ENCODE results near the gene MINDY3. TPM values are rescaled to one million over a fixed set of nuclear protein-coding genes. Genes with fewer than 3 reads are reported as not detected.

The MINDY3 gene
- total RNA-seq: 10 to 100 TPM; 19.6 to 38.6 (median 24.2) TPM

- DNase-seq (ENCODE audit: low spot score) (peak; percentile 46), ATAC-seq (ENCODE audit: low FRiP score) (peak; percentile 89)
- no peak for TF ChIP-seq CTCF (IDR thresholded peaks at IDR 0.05)
These were observed at the start of gene MINDY3 for GRCh38 chr10:15859906-15860691. Gene MINDY3, minus strand, starts transcription at chr10:15860507. Its CDS starts 208 bp downstream, at chr10:15860299.

GRCh38 chr10:15901889-15902288 is 41.6 kb upstream of the MINDY3 start:
- no peak for DNase-seq (ENCODE audit: low spot score)
- TF ChIP-seq CTCF (IDR thresholded peaks at IDR 0.05): no peak

DNA sequence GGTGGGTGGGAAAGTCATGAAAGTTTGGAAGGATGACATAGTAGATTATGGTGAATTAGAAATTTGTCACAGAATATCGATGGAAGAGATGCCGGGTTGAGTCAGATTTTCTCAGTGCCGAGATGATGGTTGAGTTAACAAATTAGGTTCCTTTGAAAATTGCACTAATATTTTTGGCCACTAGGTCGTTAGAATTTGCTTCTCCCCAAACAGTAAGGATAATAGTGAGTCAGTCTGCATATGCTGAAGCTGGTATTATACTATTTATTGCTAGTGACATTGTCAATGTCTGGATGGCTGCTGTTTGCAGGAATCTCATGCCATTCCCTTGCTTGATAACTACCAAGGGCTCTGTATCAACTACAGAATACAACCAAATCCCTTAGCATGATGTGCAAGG is 37.7 kb upstream of the MINDY3 start:
- TF ChIP-seq CTCF (IDR thresholded peaks at IDR 0.05): no peak
- no peak for DNase-seq (ENCODE audit: low spot score)

More at GRCh38 chr10:15901889-15902288, 41.6 kb upstream of the MINDY3 start:
- ATAC-seq (ENCODE audit: low FRiP score): no peak

GRCh38 chr10:15897287-15897686 is 37.0 kb upstream of the MINDY3 start:
- DNase-seq (ENCODE audit: low spot score) (no peak), ATAC-seq (ENCODE audit: low FRiP score) (no peak)
- TF ChIP-seq CTCF (IDR thresholded peaks at IDR 0.05): no peak

More for the DNA sequence above, 37.7 kb upstream of the MINDY3 start:
- ATAC-seq (ENCODE audit: low FRiP score): no peak

- no peak for TF ChIP-seq CTCF (IDR thresholded peaks at IDR 0.05)
- no peak for ATAC-seq (ENCODE audit: low FRiP score)
- DNase-seq (ENCODE audit: low spot score): no peak
These were observed 36.3 kb upstream of the MINDY3 start for GRCh38 chr10:15896654-15897053.

DNA sequence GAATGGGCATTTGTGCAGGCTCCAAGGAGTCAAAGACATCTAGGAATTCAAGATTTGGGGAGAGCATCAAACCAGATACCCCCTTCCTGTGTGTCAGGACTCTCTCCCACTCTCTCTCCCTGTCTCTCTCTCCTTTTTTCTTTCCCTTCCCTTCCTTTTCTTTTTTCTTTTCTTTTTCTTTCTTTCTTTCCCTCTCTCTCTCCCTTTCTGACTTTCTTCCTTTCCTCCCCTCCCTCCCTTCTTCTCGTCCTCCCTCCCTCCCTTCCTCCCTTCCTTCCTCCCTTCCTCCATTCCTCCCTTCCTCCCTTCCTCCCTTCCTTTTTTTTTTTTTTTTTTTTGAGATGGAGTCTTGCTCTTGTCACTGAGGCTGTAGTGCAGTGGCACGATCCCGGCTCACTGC is 24.1 kb upstream of the MINDY3 start:
- DNase-seq (ENCODE audit: low spot score) (no peak), ATAC-seq (ENCODE audit: low FRiP score) (no peak)
- no peak for TF ChIP-seq CTCF (IDR thresholded peaks at IDR 0.05)

DNA sequence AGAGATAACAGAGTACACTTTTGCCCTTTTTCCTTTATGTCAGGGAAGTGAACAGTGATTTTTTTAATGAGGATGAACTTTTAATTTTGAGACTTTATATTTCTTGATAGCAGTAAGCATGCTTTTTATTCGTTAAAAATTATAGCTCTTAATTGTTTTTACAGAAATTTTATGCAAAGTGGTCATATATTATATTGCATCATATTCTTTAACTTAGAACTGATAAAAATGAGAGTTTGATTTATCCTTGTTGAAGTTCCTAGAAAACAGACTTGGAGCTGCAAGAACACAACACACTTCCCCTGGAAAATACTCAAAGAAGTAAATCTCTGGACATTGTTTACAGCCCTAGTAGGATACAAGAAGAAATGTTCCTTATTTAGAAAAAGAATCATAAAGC is 21.2 kb upstream of the MINDY3 start:
- DNase-seq (ENCODE audit: low spot score) (no peak), ATAC-seq (ENCODE audit: low FRiP score) (no peak)
- no peak for TF ChIP-seq CTCF (IDR thresholded peaks at IDR 0.05)
